GM20000 (cell line): ENCODE results near the gene OSBPL2.

Source experiments
- DNase-seq: peaks from one replicate; pipeline ENCODE4 v3.0.0; 2012; ENCODE audit warnings: low spot score
- TF ChIP-seq, protein P1 (sequence below): IDR thresholded peaks from 2 replicates; pipeline ENCODE4 v1.5.1; 2012; ENCODE audit warnings: mild to moderate bottlenecking, control low read depth; ENCODE audit errors: extremely low read depth, missing control alignments

OSBPL2 gene

DNA sequence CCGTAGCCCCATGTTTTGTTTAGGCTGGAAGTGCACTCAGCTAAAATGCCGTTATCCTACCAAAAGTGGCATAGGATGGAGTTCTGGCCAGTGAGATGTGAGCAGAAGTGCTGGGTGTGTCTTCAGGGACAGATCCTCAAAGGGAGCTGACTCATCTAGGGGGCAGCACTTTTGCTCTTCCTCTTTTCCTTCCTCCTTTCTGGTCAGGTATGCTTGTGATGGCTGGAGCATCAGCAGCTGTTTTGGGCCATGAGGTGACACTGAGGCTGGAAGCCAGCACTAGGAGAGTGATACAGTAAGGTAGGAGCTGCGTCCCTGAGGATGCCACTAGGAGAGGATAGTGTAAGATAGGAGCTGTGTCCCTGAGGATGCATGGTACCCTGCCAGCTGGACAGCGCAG is 4.6 kb upstream of the OSBPL2 start:
- TF ChIP-seq, protein P1, sequence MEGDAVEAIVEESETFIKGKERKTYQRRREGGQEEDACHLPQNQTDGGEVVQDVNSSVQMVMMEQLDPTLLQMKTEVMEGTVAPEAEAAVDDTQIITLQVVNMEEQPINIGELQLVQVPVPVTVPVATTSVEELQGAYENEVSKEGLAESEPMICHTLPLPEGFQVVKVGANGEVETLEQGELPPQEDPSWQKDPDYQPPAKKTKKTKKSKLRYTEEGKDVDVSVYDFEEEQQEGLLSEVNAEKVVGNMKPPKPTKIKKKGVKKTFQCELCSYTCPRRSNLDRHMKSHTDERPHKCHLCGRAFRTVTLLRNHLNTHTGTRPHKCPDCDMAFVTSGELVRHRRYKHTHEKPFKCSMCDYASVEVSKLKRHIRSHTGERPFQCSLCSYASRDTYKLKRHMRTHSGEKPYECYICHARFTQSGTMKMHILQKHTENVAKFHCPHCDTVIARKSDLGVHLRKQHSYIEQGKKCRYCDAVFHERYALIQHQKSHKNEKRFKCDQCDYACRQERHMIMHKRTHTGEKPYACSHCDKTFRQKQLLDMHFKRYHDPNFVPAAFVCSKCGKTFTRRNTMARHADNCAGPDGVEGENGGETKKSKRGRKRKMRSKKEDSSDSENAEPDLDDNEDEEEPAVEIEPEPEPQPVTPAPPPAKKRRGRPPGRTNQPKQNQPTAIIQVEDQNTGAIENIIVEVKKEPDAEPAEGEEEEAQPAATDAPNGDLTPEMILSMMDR = no peak
- no peak for DNase-seq

DNA sequence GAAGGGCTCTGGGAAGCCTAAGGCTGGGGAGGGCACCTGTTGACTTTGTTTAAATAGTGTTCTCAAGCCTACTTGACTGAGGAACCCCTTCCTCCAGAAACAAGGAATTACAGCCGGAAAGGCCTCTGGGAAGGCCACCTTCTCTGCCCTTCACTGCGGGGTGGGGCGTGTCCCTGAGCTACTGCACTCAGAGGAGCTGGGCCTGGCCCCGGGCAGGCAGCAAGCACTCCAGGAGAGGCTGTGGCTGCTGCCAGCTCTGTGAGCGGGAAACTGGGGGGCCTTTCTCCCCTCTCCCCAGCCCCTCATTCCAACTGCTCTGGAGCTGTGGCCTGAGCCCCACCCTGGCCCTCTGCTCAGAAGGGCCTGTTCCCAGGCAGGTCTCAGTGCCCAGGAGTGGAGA is 4.0 kb upstream of the OSBPL2 start:
- DNase-seq = no peak
- TF ChIP-seq, protein P1 = no peak

DNA sequence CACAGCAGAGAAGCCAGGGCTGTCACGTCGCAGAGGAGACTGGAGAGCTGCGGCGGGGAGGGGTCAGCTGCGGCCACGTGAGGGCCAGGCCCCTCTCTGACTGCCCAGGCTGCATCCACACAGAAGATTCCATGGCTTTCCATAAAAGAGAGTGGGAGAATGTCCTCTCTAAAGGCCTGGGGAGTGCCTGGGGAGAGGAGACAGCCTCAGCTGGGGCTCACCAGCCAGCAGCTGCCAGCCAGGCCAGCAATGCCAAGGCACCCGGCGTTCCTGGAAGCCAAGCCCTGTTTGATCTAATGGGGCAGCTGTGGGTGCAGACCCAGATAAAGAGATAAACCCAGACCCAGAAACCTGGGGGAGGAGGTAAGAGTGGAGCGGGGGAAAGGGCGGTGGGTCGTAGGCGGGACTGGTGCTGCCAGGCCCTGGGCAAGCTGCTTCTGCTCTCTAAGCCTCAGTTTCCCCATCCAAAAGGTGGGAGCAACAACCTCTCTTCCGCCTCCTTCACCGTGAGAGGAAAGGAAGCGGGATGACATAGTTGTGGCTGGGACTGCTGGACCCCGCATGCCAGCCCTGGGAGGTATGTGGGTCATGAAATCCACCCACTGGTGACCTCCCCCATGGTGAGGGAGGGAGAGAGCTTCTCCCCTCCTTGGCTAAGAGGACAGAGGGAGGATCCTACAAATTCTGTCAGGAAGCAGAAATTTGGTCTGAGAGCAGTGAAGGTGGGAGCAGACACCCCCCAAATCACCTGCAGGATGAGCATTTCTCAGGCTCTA is 3.1 kb upstream of the OSBPL2 start:
- TF ChIP-seq, protein P1 = no peak

DNA sequence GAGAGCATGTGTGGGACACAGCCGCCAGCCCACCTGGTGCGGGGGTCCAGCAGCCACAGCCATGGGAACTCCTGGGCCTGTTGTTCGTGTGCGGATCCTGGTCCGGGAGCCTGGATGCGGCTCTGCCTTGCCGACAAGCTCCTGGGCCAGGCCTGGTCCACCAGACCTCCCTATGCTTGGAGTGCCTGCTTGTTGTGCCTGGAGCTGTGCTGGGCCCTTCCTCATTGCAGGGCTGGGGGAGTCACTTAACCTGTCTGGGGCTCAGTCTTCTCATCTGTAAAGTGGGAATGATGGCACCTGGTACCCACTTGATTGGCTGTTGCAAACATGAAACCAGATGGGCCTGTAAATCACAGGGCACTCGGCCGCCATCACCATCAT is 2.6 kb upstream of the OSBPL2 start:
- no peak for DNase-seq
- TF ChIP-seq, protein P1 = no peak

More for the DNA sequence above, 3.1 kb upstream of the OSBPL2 start:
- no peak for DNase-seq

DNA sequence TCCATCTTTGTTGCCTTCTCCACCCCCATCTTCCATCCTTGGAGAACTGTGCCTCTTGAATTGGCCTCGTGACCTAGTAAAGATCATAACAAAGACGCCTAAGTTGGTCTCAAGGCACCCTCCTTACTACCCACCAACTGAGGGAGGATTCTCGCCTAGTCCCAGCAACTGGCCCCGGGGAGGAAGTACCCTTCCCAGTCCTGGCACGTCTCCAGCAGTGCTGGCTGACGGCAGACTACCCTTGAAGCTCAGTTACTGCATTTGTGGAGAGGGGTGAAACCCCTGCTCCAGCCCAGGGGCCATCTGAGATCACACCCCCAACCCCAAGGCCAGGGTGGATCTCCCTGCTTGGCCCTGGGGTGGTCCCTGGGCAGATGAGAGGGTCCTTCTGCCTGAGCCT is 2.1 kb upstream of the OSBPL2 start:
- TF ChIP-seq, protein P1 = no peak
- DNase-seq = no peak

DNA sequence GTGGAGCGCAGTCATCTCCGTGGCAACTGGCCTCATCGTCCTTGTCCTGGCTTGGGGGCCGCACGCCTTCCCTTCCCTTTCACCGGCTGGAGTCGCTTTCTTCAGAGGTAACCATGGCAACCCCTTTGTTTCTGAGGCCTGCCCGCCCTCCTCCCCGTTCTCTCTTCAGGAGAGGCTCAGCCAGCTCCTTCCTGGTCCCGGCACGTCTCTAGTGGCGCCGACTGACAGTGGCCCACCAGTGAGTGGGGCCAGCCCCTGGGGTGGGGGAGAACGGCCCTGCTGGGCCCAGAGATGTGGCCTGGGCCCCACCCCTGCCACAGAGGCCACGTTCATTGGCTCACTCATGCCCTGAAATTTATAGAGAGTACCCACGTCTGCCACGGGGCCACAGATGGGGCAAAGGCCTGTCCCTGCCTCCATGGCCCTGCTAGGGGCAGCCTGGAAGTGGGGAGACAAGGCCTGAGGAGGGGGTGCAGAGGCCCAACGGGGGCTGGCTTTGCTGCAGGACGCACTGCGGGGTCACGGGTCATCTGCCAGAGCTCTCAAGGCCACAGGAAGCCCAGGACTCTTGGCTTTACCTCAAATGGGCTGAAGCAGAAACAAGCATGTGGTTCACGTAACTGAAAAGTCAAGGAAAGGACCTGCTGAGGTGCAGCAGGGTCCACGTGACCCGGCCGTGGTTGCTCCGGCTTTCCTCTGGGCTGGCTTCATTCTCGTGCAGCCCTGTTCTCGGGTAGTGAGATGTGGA is 1.4 kb upstream of the OSBPL2 start:
- no peak for DNase-seq
- TF ChIP-seq, protein P1 = no peak

DNA sequence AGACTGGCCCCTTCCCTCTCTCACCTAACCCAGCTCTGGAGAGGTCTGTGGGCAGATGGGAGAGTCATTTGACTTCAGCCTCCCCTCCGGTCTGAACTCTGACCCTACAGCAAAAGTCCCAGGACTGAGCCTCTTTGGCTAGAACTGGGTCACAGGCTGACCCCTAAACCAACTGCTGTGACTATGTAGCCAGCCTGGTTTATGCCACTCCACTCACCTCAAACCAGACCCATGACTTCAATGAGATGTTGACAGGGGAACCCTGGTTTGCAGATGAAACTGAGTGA is 864 bp upstream of the OSBPL2 start:
- TF ChIP-seq, protein P1 = no peak
- no peak for DNase-seq
